Subcutaneous adipose tissue (tissue), 4 donors: ENCODE data around the gene BMP2. TPM values are rescaled to one million over a fixed set of nuclear protein-coding genes. Genes with fewer than 3 reads are reported as not detected.

Experiments used
- total RNA-seq, 4 donors: library from RNA; depleted of rRNA; stranded (reverse); fragments of >200 nt; gene quantifications; one replicate each; pipeline ENCODE4 v1.1.0, GENCODE V29; 2016
- TF ChIP-seq, protein P1 (sequence below): fragments of 450-650 bp; IDR thresholded peaks from one replicate; pipeline ENCODE4 v1.5.1; 2016; ENCODE audit warnings: low read depth, mild to moderate bottlenecking, control low read depth, antibody characterized with exemption, moderate library complexity

BMP2 gene
- total RNA-seq, 4 donors from 2014 or later, result 4.4 to 17.7 (median 16.9) TPM

DNA sequence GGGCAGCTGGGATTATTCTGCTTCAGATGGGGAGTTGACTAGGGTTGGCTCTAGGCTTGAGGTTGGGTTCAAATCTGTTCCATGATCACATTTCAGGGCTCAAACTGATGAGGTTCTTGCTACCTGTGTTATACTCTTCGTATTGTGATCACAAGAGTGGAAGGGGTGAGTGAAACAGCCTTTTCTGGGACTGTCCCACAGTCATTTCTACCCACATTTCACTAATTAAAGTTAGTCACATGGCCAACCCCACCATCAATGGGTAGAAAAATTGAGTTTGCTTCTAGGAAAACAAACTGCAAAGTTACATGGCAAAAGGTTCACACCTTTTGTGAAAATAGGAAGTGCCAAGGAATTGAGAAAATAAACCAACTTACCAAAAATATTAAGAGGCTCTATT lies 33.5 kb upstream of the BMP2 start:
- TF ChIP-seq, protein P1, sequence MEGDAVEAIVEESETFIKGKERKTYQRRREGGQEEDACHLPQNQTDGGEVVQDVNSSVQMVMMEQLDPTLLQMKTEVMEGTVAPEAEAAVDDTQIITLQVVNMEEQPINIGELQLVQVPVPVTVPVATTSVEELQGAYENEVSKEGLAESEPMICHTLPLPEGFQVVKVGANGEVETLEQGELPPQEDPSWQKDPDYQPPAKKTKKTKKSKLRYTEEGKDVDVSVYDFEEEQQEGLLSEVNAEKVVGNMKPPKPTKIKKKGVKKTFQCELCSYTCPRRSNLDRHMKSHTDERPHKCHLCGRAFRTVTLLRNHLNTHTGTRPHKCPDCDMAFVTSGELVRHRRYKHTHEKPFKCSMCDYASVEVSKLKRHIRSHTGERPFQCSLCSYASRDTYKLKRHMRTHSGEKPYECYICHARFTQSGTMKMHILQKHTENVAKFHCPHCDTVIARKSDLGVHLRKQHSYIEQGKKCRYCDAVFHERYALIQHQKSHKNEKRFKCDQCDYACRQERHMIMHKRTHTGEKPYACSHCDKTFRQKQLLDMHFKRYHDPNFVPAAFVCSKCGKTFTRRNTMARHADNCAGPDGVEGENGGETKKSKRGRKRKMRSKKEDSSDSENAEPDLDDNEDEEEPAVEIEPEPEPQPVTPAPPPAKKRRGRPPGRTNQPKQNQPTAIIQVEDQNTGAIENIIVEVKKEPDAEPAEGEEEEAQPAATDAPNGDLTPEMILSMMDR, result no peak

DNA sequence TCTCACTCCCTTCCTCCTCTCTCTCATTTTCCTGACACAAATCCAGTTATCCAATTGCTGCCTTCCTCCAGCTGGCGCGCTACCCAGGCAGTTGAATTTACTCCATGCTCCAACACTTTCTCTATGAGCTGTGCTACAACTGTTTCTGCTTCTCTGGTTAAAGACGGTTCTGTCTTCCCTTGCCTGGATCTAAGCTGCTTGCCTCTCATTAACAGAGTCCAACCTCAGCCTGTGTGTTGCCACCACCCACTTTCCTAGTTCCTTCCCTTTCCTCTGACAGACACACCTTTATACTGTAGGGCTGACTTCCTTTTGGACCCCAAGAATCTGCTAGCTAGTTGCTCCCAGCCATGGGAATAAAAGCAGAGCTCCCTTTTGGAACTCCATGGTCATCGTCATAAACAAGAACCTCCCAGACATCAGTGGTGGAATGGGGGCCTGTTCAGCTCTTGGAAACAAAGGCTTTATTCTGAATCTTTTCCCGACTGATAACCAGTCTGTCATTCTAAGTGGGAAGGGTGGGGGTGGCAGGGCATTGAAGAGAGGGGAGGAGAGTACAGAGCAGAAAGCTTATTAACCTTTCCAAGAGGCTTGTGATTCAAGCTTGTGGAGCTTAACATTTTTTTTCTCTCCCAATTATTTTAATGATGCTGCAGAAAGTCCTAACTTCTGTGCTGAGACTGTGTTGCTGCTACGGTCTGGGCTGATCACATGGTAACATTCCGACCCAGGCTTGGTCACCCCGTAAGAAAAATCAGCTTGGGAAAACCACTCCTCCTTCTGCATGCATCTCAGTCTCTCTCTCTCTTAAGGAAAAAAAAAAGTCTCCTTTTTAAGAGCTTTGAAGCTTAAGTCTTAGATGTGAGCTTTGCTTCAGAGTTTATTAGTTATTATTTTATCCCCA lies 31.3 kb upstream of the BMP2 start:
- TF ChIP-seq, protein P1, result no peak

DNA sequence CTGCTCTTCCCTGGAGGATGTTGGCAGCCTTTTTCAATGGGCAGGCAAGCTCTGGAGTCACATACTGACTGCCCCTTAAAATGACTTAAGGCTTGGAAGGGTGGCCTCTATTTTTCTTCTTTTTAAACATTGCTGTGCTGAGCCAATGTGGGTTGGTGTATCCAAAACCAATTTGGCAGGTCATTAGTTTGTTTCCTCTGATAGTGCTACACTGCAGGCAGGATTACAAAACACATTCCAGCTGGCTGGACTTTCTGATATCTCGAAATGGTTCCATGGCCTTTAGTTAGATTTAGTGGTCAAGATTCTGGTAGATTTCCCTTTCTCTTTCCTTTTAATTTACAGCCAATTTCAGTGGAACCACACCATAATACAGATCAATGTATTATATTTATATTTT lies 28.1 kb upstream of the BMP2 start:
- TF ChIP-seq, protein P1, result no peak

GRCh38 chr20:6740096-6740495 lies 27.4 kb upstream of the BMP2 start:
- TF ChIP-seq, protein P1, result no peak

- TF ChIP-seq, protein P1, result no peak
Observed at GRCh38 chr20:6744180-6744579, 23.3 kb upstream of the BMP2 start.

DNA sequence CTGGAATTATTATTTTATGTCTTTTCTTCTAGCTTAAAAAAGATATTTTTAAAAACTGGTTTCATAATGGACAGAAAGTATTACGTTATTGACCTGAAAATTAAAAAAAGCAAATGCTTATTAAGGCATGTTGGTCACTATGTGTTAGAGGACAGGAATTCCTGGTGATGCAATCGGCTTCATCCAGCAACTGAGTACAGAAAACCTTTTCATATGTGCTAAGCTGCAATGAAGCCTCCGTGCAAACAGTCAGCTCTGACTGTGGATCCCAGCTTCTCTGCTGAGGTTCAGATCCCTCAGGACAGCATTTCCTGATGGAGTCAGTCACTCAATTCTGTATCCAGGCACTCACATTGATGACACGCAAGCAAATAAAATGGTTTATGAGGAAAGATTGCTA lies 22.7 kb upstream of the BMP2 start:
- TF ChIP-seq, protein P1, result no peak

- TF ChIP-seq, protein P1, result no peak
Observed at GRCh38 chr20:6746901-6747609, 20.4 kb upstream of the BMP2 start.
